ENCODE data around the gene MLLT6.

GRCh38 chr17:38740044-38740443 is 35.0 kb downstream of the MLLT6 start:
- no peak for TF ChIP-seq CTCF (IDR thresholded peaks at IDR 0.05; ENCODE audit: insufficient read depth, low read length, poor library complexity, severe bottlenecking)
- TF ChIP-seq EZH2phosphoT487 (conservative IDR thresholded peaks at IDR 0.05; ENCODE audit: low read length): no peak

Measured in SU-DHL-6 (cell line).